Stimulated activated CD4-positive, alpha-beta T cell treated with anti-CD3 and anti-CD28 coated beads, Interleukin-1b, Interleukin-23, amount 100 ng/mL, for 24 hours (primary cell): Measurements from ENCODE around the gene MIDN.

ENCODE experiments used
- DNase-seq, 4 experiments: peaks; one replicate each; pipeline ENCODE4 v3.0.0-alpha.2; 2020; ENCODE audit warnings: low read depth in 4 of 4, low spot score in 1 of 4

MIDN gene

DNA sequence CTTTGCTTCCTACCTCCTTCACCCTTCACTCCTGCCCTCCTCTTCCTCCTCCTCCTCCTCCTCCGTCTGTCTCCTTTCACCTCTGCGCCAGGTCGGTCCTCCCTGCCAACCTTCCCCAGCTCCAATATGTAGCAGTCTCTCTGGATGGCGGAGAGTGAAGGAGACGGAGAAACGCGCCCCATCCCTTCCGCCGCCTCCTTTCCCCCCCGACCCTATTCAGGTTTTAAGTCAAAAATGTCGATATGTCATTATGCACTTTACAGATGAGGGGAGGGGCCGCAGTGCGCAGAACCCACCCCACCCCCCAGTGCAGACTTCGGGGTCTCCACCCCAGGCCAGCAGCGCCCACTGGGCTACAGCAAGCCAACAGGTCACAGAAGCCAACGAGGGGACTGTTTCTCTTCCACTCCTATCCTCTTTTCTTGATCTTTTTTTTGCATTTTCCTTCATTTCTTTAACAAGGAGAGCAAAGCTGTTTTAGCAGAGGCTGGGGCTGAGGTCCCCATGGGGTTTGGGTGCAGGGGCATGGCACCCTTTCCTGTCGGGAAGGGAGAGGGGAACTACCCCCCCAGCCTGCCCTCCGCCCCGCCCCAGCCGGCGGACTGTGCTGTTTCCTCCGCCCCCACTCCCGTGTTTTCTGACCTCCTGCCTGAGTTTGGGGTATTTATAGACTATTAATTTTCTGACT is 9.2 kb downstream of the MIDN start:
- no peak for DNase-seq

DNA sequence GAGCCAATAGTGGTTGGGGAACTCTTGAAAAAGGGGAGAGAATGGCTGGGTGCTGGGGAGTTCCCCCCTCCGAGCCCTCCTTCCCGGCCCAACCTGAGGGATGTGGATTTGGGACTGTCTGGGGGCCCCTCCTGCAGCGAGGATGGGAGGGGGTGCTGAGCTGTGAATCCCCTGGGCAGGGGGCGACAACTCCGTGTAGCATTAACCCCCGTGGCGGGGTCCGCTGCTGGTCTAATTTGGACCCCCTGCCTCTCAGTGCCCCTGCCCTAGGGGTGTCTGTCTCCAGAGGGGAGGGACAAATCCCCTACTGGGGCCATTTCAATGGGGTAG is 9.7 kb downstream of the MIDN start:
- no peak for DNase-seq

DNA sequence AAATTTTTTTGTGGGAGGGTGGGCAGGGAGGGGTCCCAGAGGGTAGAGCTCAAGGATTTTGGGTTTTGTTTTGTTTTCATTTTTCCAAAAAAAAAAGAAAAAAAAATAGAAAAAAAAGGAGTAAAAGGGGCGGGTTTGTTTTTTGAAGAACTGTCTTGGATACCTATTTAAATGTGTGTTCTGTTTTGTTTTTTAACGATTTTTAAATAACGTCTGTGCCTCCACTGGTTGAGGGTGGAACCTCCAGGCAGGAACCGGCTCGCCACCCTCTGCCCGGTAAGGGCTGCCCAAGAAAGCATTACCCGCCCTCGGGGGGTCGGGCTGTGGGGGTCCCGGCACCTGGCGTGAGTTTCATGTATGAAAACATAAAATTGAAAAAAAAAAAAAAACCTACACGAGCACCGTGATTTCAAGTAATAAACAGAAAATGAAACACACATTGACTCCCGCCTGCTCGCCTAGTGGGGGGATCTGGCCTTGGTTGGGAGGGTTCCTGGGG is 10.4 kb downstream of the MIDN start:
- DNase-seq, result no peak

DNA sequence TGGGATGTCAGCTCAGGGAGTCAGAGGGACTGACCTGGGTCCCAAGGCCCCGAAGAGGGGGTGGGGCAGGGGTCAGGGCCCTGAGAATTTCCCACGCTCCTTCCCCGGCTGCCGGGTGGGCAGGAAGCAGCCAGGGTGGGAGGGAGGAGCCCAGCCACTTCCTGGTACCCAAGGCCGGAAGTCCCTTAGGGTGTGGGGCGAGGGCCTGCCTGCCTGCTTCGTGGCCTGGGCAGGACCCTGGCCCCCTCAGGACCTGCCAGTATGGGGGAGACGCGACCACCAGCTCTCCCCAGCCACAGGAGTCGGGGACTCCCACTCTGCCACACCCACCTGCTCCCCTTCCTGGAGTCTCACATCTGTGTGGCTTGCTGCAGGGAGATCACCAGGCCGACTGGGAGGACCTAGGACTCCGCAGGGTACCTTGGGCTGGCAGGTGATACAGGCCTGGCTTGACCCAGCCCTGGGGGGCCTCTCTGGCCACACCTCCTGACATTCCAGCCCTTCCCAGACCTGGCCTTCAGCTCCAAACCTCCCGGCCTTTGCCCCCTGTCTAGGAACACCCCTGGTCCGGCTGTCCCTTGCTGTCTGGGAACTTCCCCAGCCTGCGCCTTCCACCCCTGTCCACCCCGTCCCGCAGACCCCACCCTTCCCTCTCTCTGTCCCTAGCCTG is 11.0 kb downstream of the MIDN start:
- peak in 1 of 4 experiments; percentile 66 for DNase-seq

DNA sequence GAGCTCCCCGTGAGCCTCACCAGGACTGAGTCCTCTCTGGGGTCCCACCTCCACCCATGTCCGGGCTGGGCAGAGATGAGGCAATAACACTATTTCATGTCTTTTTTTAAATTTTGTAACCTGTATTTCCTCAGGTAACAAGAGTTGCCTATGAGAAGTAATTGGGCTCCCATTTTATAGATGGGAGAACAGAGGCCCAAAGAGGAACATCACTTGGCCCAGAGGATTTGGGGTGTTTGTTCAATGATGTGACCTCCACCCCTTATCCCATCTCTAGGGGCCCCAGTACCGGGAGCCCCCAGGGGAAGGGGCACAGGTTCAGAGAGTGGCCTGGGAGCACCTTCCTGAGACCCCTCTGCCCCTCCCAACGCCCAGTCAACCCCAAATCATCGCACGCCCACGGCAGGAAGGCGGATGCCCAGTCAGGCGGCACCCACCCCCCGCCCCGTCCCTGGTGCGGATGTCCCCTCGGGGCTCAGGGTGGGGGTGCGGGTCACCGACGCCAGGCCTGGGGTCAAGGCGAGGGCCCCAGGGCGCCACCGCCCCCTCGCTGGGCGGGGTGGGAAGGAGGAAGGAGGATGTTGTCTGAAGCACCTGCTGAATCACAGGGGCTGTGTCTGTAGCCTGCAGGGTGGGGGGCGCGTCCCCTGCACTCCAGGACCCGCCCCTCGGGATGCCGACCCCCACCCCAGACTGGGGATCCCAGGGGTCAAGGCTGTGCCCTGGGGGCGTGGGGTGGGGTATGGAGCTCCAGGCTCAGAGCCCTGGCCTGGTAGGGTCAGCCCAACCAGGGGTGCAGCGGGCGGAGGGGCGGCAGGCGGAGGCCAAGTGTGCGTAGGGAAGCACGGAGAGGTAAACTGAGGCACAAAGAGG is 11.7 kb downstream of the MIDN start:
- peak in 1 of 4 experiments; percentile 47 for DNase-seq

DNA sequence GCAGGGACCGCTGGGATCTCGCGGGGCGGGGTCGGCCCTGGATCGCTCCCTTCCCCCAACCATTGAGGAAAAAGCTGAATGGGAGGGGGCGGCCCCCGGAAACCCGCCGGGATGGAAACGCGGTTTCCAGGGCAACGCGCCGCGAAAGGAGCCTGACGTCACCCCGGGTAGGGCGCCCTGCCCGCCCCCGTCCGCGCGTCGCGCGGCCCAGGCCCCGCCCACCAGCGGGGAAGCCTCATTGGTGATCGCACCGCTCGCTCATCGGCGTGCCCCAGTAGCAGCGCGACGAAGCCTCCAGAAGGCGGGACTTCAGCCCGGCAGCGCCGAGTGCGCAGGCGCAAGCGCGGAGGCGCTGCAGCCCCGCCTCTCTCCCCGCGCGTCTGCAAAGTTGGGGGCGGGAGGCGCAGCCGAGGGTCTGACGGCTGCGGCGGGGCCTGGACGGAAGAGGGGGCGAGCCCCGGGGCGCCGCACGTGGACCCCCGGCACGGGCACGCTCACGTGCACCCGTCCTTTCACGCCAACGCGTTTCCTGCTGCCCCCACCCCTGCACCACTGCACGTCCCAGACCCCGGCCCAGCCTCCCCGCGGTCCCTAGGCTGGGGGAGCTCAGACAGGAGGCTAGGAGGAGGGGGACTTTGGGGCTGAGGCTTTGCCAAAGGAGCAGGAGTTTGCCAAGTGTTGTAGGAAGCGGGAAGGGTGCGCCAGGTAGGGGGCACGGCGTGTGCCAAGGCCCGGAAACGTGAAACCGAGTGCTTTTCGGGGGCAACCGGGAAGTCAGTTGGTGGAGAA is 12.6 kb downstream of the MIDN start:
- DNase-seq, result peak; percentile 91 to 96 (median 94)

DNA sequence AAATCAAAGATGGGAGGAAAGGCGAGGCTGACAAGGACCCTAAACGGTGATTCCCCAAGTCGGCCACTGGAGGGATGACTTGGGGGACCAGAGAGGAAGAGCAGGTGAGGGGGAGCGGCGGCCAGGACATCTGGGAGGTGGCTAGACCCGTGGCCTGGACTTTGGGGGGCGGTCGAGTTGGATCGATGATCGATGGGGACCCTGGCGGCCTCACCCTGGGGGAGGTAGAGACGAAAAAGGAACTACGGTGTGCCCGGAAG is 13.1 kb downstream of the MIDN start:
- no peak for DNase-seq

DNA sequence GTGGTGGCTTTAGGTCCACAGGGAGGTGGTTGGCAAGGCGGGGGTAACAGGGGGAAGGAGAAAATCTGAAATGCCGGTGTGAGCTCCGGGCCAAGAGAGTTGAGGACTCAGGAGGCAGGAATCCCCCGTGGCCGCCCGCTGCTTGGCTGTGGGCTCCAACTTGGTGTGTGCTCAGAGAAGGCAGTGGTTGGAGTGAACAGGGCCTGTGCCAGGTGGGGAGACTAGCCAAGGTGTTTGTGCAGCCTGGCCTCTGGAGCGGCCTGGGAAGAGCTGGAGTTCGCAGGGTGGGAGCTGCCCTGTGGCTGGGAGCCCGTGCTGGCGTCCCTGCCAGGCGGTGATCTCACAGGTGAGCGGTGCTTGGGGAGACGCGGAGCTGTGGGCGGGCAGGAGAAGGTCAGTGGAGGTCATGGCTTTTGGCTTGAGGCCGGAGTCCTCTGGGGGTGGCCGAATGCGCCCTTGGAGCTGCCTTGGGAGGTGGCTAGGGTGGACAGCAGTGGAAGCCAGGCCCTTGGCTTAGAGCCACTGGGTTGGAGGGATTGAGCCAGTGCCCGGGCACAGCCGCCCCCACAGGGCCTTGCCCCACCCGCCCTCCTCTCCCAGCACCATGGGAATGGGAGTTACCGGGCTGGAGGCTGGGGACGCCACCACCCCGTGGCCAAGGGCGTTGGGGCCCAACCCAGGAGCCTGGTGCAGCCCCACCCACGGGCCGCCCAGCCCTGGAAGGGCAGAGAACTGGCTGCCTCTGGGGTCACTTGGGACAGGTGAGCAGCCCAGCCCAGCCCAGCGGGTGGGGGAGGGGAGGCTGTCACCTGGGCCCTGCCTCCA is 13.6 kb downstream of the MIDN start:
- no peak for DNase-seq

DNA sequence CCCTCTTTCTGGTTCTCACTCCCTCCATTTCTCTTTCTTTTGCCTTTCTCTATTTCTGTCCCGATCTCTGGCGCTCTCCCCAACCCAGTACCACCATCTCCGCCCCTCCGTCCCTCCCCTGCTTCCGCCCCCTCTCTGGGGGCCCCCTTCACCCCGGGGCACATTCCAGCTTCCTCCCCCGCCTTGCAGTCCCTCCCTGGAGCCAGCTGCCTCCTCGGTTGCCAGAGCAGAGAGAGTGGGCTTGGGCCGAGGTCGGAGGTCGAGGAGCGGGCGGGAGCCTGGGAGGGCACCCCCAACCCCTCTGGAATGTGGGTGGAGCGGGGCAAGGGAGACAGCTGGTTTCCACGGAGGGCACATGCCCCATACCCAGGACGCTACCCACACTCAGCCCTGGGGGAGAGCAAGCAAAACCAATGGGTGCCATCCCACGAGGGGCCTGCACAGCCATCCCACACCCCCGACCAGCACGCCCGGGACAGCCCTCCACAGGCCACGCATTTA is 14.3 kb downstream of the MIDN start:
- no peak for DNase-seq

DNA sequence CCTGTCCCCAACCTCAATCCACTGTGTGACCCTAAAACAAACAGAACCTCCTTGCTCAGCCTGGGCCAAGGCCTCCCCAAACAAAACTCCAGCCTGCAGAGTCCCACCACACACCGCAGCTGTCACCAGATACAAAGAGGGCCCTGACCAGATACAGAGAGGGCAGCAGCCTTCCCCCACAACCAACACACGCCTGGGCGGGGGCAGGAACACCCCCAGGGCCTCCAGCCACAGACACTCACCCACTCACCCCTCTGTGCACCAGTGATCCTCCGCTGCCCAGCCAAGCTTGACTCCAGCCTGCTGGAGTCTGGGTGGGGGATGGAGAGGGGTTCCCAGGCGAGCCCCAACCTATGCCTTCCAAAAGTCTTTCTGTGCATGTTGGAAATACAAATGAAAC is 14.8 kb downstream of the MIDN start:
- no peak for DNase-seq

DNA sequence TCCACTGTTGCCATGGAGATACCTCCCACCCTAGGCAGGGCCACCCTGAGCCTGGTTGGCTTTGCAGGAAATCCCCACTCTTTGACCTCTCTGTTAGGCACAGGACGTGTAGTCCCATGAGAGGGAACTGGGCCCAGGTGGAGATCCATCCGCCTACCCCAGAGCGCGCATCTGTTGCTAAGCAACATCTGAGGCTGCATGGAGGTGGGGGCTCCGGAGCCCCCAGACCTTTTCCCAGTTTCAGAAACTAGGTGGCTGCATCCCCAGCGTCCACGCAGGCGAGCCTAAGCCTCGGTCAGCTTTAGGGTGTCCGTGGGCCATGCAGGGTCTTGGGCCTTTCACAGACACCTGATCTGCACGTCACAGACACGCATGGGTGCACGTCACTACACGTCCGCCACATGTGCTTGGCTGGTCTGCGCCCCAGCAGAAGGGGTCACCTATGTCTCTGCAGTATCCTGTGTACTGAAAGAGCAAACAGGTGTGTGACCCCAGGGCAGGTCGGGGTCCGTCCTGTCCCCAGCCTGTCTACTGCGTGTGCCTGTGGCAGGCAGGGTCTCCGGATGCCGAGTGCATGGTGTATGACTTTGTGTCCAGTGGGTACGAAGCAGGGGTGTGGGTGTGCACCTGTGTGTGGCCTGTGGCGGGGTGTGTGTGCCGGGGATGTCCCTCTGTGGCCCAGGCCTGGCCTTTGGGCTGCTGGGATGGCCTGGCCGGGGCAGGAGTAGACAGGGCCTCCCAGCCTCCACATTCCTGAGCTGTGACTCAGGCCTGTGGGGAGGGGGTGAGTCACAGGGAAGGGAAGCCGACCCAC is 16.6 kb downstream of the MIDN start:
- DNase-seq, result no peak

DNA sequence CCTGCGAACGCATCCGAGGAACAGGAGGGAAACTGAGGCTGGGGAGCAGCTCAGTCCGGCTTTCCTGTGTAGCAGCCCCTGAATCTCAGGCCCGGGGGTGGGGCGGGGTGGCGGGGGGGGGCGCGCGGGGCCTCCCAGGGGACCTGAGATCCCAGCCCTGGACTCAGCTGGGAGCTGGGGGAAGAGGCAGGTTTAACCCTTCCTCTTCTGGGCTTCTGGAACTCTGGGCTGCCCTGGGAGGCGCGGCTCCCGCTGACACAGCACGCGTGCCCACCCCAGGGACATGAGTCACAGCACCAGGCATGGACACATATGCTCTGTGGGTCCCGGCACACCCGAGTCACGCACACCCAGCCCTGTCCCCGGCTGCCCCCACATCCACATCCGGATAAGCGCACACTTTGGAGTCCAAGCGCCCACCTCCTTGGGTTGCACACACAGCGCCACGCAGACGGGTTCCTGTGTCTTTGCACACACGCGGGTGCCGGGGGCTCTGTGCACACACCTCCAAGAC is 17.3 kb downstream of the MIDN start:
- peak in 1 of 4 experiments; percentile 32 for DNase-seq

DNA sequence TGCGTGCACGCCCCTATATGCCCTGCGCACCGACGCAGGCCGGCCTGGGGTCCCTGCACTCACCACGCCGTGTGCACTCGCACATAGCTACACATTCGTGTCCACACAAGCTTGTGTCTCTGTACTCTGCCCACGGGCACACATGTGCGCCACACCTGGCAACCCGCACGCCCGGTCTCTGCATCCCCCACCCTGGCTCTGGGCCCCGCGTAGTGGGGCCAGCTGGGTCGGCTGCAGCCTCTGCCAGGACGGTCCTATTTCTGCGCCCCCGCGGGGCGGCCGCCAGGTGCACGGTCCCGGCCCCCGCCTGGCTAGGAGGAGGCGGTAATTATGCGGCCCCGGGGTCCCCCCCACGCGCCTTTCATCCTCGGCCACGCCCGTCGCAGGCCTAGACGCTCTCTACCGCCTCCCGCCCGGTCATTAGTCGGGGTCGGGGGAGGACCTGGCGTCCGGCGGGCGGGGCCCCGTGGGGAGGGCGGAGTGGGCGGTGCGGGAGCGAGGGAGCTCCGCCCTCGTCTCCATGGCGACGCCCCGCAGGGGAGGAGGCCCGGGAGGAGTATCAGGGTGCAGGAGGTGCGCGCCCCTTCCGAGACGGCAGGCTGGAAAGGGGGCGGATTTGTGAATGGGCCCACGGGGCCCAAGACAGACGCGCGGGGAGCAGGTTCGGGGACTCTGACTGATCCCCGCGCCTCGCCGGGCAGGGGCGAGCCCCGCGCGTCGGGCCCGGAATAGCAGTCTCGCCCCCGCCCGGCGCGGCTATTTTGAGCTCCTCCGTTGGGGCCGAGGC is 17.9 kb downstream of the MIDN start:
- peak in 2 of 4 experiments; percentile 70 to 77 for DNase-seq

DNA sequence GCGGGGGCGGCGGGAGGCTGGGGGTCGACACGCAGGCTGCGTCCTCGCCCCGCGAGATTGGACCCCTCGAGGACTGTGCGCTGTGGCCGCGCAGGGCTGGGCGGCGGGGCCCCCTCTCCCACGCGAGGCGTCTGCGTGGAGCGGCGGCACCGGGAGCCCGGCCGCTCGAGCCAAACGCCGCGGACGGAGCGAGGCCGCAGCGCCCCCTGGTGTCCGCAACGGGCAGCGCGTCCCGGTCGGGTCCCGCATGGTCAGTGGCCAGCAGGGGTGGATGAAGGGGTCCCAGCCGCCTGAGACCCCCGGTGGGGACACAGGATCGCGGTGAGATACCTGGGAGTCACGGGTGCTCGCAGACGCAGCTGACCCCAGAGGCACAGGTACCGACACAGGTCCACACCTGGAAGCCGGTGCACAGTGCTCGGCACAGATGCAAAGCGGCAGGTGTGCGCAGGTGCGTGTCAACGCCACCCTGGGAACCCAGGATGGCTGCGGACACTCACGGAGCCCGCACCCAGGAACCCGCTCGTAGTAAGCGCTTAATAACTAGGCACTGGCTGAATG is 18.6 kb downstream of the MIDN start:
- peak in 1 of 4 experiments; percentile 50 for DNase-seq

DNA sequence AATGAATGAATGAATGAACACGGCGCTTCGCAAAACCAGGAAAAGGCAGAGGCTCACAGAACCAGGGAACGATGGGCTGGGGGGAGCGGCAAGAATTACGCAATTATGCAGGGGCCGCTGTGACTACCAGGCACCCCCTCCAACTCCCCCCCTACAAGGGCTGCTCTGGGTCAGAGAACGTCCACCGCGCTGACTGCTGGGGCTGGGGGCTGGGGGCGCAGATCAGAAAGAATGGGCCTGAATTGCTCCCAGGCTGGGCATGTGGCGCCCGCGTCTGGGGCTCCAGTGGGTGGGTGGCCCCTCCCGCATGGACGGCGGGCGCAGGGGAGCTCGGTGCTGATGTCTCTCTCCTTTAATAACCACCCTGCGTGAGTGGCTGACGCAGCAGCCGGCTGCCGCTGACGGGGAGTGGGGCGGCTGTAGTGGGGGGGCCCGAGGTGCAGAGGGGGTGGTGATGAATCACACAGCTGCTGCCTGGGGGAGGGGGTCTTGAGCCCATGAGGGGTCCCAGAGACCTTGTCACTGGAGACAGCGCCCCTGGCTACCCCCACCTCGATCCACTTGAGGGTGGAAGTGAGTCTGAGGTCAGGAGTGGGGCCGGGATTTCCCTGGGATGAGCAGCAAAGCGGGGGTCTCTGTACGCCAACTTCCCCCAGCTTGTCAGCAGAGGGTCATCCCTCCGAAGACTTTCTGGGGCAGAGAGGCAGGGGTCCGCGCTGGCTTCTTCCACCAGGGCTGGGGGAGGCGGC is 19.3 kb downstream of the MIDN start:
- DNase-seq, result no peak

DNA sequence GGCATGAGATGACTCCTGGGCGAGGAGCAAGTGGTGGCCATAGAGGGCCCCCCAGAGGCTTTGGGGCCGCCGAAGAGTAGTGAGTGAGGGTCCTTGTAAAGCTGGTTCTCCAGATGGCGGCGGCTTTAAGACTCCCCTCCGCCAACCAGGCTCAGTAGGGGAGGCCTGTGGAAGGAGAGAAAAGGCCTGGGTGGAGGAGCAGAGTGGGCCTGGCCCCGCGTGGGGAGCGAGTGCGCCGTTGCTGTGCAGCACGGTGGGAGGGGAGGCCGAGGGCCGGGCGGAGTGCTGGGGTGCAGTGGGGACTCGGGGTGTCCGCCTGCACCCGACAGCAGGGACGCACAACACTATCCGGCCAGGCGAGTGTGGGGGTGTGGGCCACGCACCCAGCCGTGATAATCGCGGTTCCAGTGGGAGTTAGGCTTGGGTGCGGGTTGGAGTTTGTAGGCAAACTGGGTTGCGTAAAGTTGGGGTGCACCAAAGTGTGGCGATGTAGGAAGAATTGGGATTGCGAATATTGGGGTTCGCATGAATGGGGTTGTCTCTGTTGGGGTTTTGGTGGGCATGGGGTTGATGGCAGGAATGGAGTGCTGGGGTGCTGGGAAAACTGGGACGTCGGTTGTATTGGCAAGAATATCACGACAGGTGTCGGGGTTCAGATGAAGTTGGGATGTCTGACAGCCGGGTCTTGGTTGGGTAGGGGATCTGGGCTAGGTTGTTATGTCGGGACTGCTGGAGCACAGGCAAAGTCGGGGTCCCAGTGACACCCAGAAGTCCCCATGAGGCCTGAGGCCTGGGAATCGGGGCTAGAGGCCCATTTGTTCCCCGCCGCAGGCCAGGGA is 20.1 kb downstream of the MIDN start:
- DNase-seq, result no peak
